HFFc6 (cell line): Measurements from ENCODE around the gene LDB3. TPM values are rescaled to one million over a fixed set of nuclear protein-coding genes. Genes with fewer than 3 reads are reported as not detected.

Experiments used
- DNase-seq: peaks from one replicate; pipeline ENCODE4 v3.0.0-alpha.2; 2018
- H3K27ac Mint-ChIP-seq: 2 replicates; pipeline ENCODE4 v1.8.0; 2020; ENCODE audit warnings: mild to moderate bottlenecking, mixed read lengths
- H3K27me3 Mint-ChIP-seq: 2 replicates; pipeline ENCODE4 v1.8.0; 2021; ENCODE audit warnings: mild to moderate bottlenecking, moderate library complexity, mixed read lengths; ENCODE audit not compliant: insufficient read depth
- H3K36me3 Mint-ChIP-seq: 2 replicates; pipeline ENCODE4 v1.8.0; 2021; ENCODE audit warnings: low read depth, mixed read lengths
- H3K4me1 Mint-ChIP-seq: 2 replicates; pipeline ENCODE4 v1.8.0; 2020; ENCODE audit warnings: low read depth, mixed read lengths
- H3K4me3 Mint-ChIP-seq: 2 replicates; pipeline ENCODE4 v1.8.0; 2020; ENCODE audit warnings: mild to moderate bottlenecking, moderate library complexity, mixed read lengths
- H3K9me3 Mint-ChIP-seq: 2 replicates; pipeline ENCODE4 v1.8.0; 2020; ENCODE audit warnings: mild to moderate bottlenecking, mixed read lengths
- total RNA-seq, 6 experiments: library from RNA; stranded (reverse); fragmentation: NEBNext Ultra II Directional; extraction: Animal tissue kit (Norgen Biotek cat#: 25700); gene quantifications; 2 replicates in 1 of 6; 3 replicates in 5 of 6; pipeline ENCODE4 v1.2.3, GENCODE V29; 2021
- TF ChIP-seq, protein P1 (sequence below): fragments of 200-600 bp; sonication (generic); IDR thresholded peaks from 2 replicates; pipeline ENCODE4 v1.5.0; 2021; ENCODE audit warnings: antibody characterized with exemption, mild to moderate bottlenecking

Gene LDB3
- total RNA-seq, 6 experiments from 2014 or later = 0.55 to 1.3 (median 0.66) TPM

DNA sequence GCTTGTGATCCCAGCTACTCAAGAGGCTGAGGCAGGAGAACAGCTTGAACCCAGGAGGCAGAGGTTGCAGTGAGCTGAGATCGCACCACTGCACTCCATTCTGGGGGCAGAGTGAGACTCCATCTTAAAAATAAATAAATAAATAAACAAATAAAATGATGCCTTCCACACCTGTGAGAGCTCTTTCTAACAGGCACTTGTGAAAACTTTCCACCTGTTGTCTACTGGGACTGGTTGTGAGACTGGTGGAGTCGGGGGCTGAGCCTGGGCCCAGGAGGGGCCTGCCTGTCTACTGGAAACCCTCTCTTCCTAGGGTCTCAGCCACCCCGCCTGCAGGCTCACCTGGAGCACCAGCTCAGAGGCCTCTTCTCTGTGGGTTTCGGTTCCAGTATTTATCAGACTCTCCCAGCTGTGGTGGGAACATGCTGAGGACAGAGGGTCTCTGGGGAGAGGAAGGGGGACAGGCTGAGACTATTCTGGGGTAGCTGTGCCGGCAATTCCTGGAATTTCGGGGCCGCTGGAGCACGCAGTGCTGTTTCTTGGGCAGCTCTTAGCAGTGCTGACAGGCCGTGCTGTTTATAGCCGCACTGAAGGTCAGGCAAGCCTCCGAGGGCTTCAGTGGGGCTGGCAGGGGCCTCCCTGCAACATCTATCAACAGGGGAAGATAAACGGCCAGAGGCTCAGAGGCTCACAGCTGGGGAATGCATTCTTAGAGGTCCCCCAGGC, 3.8 kb downstream of the LDB3 start:
- no peaks in the 10 kb centered on the region for H3K36me3 Mint-ChIP-seq
- peaks cover 9% of the 10 kb centered on the region for H3K27me3 Mint-ChIP-seq
- DNase-seq = no peak
- TF ChIP-seq, protein P1, sequence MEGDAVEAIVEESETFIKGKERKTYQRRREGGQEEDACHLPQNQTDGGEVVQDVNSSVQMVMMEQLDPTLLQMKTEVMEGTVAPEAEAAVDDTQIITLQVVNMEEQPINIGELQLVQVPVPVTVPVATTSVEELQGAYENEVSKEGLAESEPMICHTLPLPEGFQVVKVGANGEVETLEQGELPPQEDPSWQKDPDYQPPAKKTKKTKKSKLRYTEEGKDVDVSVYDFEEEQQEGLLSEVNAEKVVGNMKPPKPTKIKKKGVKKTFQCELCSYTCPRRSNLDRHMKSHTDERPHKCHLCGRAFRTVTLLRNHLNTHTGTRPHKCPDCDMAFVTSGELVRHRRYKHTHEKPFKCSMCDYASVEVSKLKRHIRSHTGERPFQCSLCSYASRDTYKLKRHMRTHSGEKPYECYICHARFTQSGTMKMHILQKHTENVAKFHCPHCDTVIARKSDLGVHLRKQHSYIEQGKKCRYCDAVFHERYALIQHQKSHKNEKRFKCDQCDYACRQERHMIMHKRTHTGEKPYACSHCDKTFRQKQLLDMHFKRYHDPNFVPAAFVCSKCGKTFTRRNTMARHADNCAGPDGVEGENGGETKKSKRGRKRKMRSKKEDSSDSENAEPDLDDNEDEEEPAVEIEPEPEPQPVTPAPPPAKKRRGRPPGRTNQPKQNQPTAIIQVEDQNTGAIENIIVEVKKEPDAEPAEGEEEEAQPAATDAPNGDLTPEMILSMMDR = no peak
- H3K4me1 Mint-ChIP-seq = peaks cover 21% of the 10 kb centered on the region
- no peak overlapping the region for H3K4me3 Mint-ChIP-seq
- H3K9me3 Mint-ChIP-seq = no peaks in the 10 kb centered on the region
- no peak overlapping the region; the same call in 1 of the 2 replicates for H3K27ac Mint-ChIP-seq

DNA sequence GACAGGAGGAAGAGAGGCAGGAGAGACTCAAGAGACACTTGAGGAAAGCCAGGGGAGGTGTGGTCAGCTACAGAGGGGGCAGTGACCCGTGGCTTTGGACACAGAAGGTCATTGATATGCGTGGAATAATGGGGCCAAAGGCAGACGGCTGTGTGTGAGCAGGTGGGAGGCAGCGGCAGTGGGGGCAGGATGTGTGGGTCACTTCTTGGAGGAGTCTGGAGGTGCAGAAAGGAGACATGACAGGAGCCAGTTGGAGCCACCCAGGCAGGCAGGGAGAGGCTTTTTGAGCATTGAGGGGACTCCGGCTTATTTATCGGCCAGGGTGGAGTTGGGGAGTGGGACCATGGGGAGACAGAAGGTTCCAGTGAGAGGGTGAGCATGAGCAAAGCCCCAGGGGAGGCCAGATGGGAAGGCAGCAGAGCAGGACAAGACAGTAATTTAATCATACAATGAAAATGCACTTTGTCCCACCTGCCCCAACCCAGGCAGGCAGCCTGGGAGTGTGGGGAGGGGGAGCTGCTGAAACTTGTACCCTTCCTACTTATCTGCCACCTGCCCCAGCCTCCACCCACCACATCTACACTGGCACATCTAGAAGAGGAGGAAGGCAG, 5.0 kb downstream of the LDB3 start:
- no peak for DNase-seq
- Mint-ChIP-seq H3K36me3 (no peaks in the 10 kb centered on the region), H3K27ac (no peak overlapping the region), H3K4me3 (no peak overlapping the region), H3K4me1 (peaks cover 15% of the 10 kb centered on the region), H3K27me3 (peaks cover 9% of the 10 kb centered on the region), H3K9me3 (no peaks in the 10 kb centered on the region)
- TF ChIP-seq, protein P1 = no peak

- Mint-ChIP-seq H3K9me3 (no peaks in the 10 kb centered on the region), H3K36me3 (no peaks in the 10 kb centered on the region), H3K4me1 (peaks cover 8% of the 10 kb centered on the region), H3K4me3 (no peak overlapping the region), H3K27me3 (peaks cover 9% of the 10 kb centered on the region), H3K27ac (no peak overlapping the region)
- TF ChIP-seq, protein P1 = no peak
- DNase-seq = no peak
Measured at GRCh38 chr10:86673827-86674581, 5.7 kb downstream of the LDB3 start.

DNA sequence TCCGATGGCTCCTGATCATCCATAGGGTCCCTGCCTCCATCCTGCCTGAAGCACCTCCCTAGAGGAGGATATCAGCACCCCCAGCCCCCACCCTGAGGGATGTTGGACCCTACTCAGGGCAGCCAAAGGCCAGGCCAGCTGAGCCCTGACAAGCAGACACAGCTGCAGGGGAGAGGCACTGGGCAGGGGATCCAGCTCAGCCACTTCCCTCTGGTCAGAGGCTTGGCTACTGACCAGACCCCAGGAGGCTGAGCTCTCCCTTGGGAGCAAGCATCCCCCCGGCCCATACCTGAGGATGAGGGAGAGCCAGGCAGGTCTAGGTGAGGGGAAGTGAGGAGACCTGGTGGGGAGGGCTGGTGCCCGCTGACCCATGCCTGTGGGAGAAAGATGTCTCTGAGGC, 6.6 kb downstream of the LDB3 start:
- Mint-ChIP-seq H3K4me1 (peaks cover 7% of the 10 kb centered on the region), H3K9me3 (no peaks in the 10 kb centered on the region), H3K27me3 (peaks cover 9% of the 10 kb centered on the region), H3K36me3 (no peaks in the 10 kb centered on the region), H3K27ac (no peak overlapping the region), H3K4me3 (no peak overlapping the region)
- DNase-seq = no peak
- TF ChIP-seq, protein P1 = no peak

GRCh38 chr10:86677374-86677773, 9.1 kb downstream of the LDB3 start:
- Mint-ChIP-seq H3K36me3 (no peaks in the 10 kb centered on the region), H3K9me3 (no peaks in the 10 kb centered on the region), H3K27ac (no peak overlapping the region), H3K4me1 (peaks cover 2% of the 10 kb centered on the region), H3K4me3 (no peak overlapping the region), H3K27me3 (peaks cover 12% of the 10 kb centered on the region)
- TF ChIP-seq, protein P1 = no peak
- DNase-seq = no peak
